Transverse colon (tissue), 4 donors: ENCODE data around the gene PAX8.

Experiments used
- EP300 ChIP-seq: sonication (generic); formaldehyde crosslinking; IDR thresholded peaks from one replicate; pipeline ENCODE4 v1.6.1; 2017; ENCODE audit warnings: antibody characterized with exemption, low read depth
- POLR2A ChIP-seq: fragments of 450-650 bp; IDR thresholded peaks from one replicate; pipeline ENCODE4 v1.6.1; 2016; ENCODE audit warnings: antibody characterized with exemption, mild to moderate bottlenecking, moderate library complexity
- POLR2AphosphoS5 ChIP-seq, 3 donors: sonication (generic); formaldehyde crosslinking; IDR thresholded peaks; one replicate each; pipeline ENCODE4 v1.6.1; 2016; ENCODE audit warnings: antibody characterized with exemption in 3 of 3
- TF ChIP-seq, protein P1 (sequence below), 5 experiments: fragments of 200-600 bp in 3 of 5; fragments of 450-650 bp in 2 of 5; sonication (generic) in 3 of 5; IDR thresholded peaks; 1 replicate in 2 of 5; 2 replicates in 3 of 5; pipeline ENCODE4 v1.5.1; 2016 to 2017; ENCODE audit warnings: antibody characterized with exemption in 5 of 5, inconsistent platforms in 3 of 5, mild to moderate bottlenecking in 2 of 5, moderate library complexity in 1 of 5

DNA sequence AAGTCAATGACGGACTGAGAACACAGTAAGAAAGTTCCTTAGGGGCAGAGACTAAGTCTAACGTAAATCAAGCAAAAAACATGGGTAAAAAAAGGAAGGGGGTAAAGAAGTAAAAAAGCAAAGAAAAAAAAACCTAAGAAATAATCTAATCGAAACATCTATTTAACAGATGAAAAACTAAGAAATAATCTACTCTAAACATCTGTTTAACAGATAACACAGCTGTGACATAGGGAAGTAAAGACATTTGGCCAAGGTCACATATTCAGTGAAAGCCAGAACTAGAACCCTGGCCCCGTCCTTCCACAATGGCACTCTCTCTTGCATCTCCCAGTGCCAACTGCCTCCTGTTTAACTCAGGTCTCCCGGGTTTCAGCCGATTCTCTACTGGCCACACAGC lies 56.9 kb downstream of the PAX8 start:
- TF ChIP-seq POLR2AphosphoS5 (IDR thresholded peaks at IDR 0.05) (no peak), POLR2A (no peak), EP300 (no peak)
- TF ChIP-seq, protein P1, sequence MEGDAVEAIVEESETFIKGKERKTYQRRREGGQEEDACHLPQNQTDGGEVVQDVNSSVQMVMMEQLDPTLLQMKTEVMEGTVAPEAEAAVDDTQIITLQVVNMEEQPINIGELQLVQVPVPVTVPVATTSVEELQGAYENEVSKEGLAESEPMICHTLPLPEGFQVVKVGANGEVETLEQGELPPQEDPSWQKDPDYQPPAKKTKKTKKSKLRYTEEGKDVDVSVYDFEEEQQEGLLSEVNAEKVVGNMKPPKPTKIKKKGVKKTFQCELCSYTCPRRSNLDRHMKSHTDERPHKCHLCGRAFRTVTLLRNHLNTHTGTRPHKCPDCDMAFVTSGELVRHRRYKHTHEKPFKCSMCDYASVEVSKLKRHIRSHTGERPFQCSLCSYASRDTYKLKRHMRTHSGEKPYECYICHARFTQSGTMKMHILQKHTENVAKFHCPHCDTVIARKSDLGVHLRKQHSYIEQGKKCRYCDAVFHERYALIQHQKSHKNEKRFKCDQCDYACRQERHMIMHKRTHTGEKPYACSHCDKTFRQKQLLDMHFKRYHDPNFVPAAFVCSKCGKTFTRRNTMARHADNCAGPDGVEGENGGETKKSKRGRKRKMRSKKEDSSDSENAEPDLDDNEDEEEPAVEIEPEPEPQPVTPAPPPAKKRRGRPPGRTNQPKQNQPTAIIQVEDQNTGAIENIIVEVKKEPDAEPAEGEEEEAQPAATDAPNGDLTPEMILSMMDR (IDR thresholded peaks at IDR 0.05): no peak
